Thoracic aorta (tissue), 2 donors: ENCODE results near the gene TNS4. TPM values are rescaled to one million over a fixed set of nuclear protein-coding genes. Genes with fewer than 3 reads are reported as not detected.

Experiments
- ATAC-seq: fragments of 150-250 bp; one replicate; pipeline ENCODE4 v1.8.0; 2017; ENCODE audit warnings: low read depth; ENCODE audit not compliant: insufficient number of reproducible peaks, low FRiP score
- DNase-seq: peaks from one replicate; pipeline ENCODE4 v3.0.0-alpha.2; 2020; ENCODE audit warnings: low spot score
- H3K27ac ChIP-seq, 2 donors: fragments of 200-600 bp; sonication (generic); 1 replicate in 1 of 2; 2 replicates in 1 of 2; pipeline ENCODE4 v1.5.1; 2016; ENCODE audit warnings: mild to moderate bottlenecking in 2 of 2, moderate library complexity in 2 of 2
- H3K27me3 ChIP-seq: fragments of 200-600 bp; sonication (generic); replicated peaks from 2 replicates; pipeline ENCODE4 v1.6.0; 2016; ENCODE audit warnings: mild to moderate bottlenecking; ENCODE audit not compliant: insufficient read depth
- H3K36me3 ChIP-seq: fragments of 200-600 bp; sonication (generic); one replicate; pipeline ENCODE4 v1.5.1; 2016
- H3K4me1 ChIP-seq, 2 donors: fragments of 200-600 bp; sonication (generic); 1 replicate in 1 of 2; 2 replicates in 1 of 2; pipeline versions ENCODE4 v1.5.1 to v1.6.0; 2016; ENCODE audit warnings: low read depth in 2 of 2, mild to moderate bottlenecking in 1 of 2; ENCODE audit not compliant: control insufficient read depth in 1 of 2
- H3K4me3 ChIP-seq: fragments of 200-600 bp; sonication (generic); 2 replicates; pipeline ENCODE4 v1.5.1; 2016; ENCODE audit warnings: mild to moderate bottlenecking
- H3K9me3 ChIP-seq: fragments of 200-600 bp; sonication (generic); 2 replicates; pipeline ENCODE4 v1.5.1; 2016
- total RNA-seq, 2 donors: library from RNA; depleted of rRNA; stranded (reverse); fragments of >200 nt; gene quantifications; one replicate each; pipeline versions ENCODE4 v1.1.0 to v1.2.3, GENCODE V29; 2016
- TF ChIP-seq, protein P1 (sequence below): fragments of 200-600 bp; sonication (generic); IDR thresholded peaks from one replicate; pipeline ENCODE4 v1.5.1; 2019; ENCODE audit warnings: antibody characterized with exemption

TNS4 gene
- total RNA-seq, 2 donors from 2014 or later = 0.14 to 0.78 TPM

DNA sequence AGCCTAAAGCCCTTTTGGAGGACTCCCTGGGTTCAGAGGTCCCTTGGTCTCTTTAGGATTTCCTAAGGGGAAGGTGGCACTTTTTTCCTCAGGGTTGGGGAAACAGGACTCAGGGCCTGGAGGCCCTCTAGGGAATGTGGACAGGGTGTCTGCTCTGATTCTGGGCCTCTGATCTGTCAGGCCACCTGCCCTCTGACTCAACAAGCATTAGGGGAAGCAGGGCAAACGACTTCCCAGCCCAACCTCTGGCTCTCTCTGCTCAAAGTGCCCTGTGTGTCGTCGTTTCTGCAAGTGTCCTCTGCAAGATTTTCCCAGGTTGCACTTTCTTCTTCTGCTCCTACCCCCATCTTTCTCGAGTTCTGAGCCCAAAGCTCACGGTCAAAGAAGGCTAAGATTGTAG is 64.8 kb downstream of the TNS4 start:
- Histone ChIP-seq H3K36me3 (no peaks in the 10 kb centered on the region), H3K4me1 (peaks cover 0 to 18% of the 10 kb centered on the region in 2 donors), H3K27ac (no peak overlapping the region), H3K9me3 (no peaks in the 10 kb centered on the region), H3K4me3 (no peak overlapping the region), H3K27me3 (no peaks in the 10 kb centered on the region)
- ATAC-seq (no peak), DNase-seq (no peak)
- TF ChIP-seq, protein P1, sequence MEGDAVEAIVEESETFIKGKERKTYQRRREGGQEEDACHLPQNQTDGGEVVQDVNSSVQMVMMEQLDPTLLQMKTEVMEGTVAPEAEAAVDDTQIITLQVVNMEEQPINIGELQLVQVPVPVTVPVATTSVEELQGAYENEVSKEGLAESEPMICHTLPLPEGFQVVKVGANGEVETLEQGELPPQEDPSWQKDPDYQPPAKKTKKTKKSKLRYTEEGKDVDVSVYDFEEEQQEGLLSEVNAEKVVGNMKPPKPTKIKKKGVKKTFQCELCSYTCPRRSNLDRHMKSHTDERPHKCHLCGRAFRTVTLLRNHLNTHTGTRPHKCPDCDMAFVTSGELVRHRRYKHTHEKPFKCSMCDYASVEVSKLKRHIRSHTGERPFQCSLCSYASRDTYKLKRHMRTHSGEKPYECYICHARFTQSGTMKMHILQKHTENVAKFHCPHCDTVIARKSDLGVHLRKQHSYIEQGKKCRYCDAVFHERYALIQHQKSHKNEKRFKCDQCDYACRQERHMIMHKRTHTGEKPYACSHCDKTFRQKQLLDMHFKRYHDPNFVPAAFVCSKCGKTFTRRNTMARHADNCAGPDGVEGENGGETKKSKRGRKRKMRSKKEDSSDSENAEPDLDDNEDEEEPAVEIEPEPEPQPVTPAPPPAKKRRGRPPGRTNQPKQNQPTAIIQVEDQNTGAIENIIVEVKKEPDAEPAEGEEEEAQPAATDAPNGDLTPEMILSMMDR = no peak

GRCh38 chr17:40433551-40434415 is 67.6 kb downstream of the TNS4 start:
- Histone ChIP-seq H3K4me1 (peaks cover 0 to 18% of the 10 kb centered on the region in 2 donors), H3K36me3 (no peaks in the 10 kb centered on the region), H3K27ac (no peak overlapping the region), H3K4me3 (no peak overlapping the region), H3K9me3 (no peaks in the 10 kb centered on the region), H3K27me3 (no peaks in the 10 kb centered on the region)
- TF ChIP-seq, protein P1 = peak; percentile 38
- ATAC-seq = no peak
- no peak for DNase-seq

- no peak overlapping the region for H3K27ac ChIP-seq
- no peak for DNase-seq
- H3K4me1 ChIP-seq = peaks cover 0 to 18% of the 10 kb centered on the region in 2 donors
- no peak for ATAC-seq
- TF ChIP-seq, protein P1 = no peak
- no peaks in the 10 kb centered on the region for H3K9me3 ChIP-seq
- no peaks in the 10 kb centered on the region for H3K27me3 ChIP-seq
- H3K4me3 ChIP-seq = no peak overlapping the region
- no peaks in the 10 kb centered on the region for H3K36me3 ChIP-seq
Measured at GRCh38 chr17:40432864-40433528, 68.4 kb downstream of the TNS4 start.

DNA sequence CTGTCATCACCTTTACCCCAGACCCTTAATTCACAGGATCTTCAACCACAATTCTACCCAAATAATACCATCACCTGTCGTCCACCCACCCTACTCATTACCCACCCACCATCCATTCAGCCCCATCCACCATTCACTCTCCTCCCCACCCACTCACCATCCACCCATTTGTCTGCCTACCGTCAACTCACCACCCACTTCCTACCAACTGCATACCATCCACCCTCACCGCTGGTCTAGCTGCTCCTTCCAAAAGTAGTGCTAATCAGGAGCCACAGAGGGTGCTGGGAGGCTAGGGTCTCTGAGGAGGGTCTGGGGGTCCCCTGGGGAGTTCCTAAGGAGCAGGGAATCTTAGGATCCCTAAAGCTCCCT is 70.2 kb downstream of the TNS4 start:
- Histone ChIP-seq H3K27ac (no peak overlapping the region), H3K4me3 (no peak overlapping the region)

More for the DNA sequence above, 70.2 kb downstream of the TNS4 start:
- Histone ChIP-seq H3K9me3 (no peaks in the 10 kb centered on the region), H3K27me3 (no peaks in the 10 kb centered on the region), H3K36me3 (no peaks in the 10 kb centered on the region), H3K4me1 (peaks cover 0 to 9% of the 10 kb centered on the region in 2 donors)
- TF ChIP-seq, protein P1 = no peak
- ATAC-seq (no peak), DNase-seq (no peak)
